Non-pigmented ciliary epithelial cell (primary cell): Measurements from ENCODE around the gene CETN1.

ENCODE experiments used
- DNase-seq: peaks from one replicate; pipeline ENCODE4 v3.0.0-alpha.2; 2010; ENCODE audit warnings: low read depth

CETN1 gene

GRCh38 chr18:576924-577323 is 3.3 kb upstream of the CETN1 start:
- no peak for DNase-seq

DNA sequence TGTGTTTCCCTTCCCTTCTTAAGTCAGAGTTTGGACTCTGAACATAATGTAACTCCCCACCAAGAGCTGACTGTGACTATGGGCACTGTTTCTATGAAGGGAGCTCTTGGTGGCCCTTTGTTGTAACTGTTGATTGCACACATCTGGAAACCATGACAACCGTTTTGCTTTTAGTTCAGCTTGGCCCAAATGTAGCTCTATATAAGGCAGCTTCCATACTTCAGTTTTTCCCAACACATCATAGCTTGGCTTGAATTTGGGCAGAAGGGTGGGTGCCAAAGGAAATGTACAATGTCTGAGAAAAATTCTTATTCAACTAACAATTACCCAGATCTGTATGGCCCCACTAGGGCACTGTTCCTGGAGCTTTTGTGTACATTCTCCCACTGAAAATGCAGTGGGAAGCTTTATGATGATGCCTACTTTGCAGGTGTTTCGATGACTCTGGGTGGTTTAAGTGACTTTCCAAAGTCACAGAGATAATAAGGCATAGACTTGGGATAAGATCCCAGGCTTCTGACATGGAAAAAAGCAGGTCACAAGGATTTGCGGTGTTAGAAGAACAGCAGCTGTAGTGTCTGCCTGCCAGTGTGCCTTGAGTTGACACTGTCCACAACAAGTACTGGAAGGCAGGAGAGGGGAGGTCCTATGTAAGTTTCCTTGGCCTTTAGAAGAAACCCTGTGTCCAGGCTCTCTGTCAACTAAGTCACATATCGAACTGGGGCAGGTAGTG is 2.4 kb upstream of the CETN1 start:
- no peak for DNase-seq

GRCh38 chr18:579238-579637 is 942 bp upstream of the CETN1 start:
- DNase-seq = no peak

DNA sequence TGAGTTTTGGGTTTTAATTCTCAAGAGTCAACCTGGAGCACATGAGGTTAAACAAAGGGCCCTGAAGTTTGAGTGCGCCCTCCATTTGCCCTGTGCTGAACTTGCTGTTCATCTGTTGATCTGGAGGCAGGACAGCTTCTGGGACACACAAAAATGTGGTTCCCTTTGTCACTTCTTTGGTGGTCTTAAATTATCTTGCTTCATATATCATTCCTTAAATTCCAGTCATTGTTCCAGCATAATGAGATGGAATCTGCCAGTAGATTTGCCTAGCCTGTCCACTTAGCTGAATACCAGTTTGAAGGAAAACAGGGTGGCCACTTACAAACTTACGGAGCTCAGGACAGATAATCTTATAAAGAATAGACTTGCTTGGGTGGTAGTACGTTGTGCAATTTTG is 916 bp downstream of the CETN1 start:
- no peak for DNase-seq

GRCh38 chr18:582465-582864 is 2.3 kb downstream of the CETN1 start:
- no peak for DNase-seq

DNA sequence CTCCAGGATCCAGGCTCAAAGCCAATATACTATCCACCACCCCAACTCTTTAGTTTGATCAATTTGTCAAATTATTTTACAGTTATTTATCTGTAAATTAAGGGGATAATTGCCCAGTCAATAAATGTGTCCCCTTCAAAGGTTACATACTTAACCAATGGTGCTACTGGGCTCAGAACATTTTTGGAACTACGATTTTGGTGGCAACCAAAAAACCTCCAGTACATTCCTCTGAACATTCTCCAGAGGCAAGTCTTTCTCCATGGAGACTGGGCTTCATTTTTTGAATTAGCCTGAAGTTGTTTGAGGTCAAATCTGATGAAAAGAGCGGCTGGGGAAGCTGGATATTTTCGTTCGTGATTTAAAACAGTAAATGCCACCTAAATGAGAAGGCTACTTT is 14.9 kb downstream of the CETN1 start:
- DNase-seq = no peak

DNA sequence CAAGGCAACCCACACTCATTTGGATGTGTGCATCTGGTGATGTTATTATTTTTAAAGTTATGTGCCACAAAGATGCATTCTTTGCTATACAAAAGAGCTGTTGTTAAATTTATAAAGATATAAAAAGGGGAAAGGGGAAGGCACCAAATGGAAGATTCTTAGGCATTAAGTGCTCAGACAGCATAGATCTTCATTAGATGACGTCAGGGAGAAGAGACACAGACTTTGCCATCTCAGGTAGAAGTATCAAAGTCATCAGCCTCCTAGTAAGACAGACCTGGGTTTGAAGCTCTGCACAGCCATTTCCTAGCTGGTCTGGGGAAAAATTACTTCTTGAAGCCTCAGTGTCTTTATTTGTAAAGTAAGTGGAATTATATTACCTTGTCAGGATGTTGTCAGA is 15.4 kb downstream of the CETN1 start:
- DNase-seq = no peak

GRCh38 chr18:596288-596881 is 16.2 kb downstream of the CETN1 start:
- no peak for DNase-seq

- no peak for DNase-seq
These were observed 18.0 kb downstream of the CETN1 start for GRCh38 chr18:598124-598589.

- DNase-seq = no peak
These were observed 19.9 kb downstream of the CETN1 start for GRCh38 chr18:600107-600506.

DNA sequence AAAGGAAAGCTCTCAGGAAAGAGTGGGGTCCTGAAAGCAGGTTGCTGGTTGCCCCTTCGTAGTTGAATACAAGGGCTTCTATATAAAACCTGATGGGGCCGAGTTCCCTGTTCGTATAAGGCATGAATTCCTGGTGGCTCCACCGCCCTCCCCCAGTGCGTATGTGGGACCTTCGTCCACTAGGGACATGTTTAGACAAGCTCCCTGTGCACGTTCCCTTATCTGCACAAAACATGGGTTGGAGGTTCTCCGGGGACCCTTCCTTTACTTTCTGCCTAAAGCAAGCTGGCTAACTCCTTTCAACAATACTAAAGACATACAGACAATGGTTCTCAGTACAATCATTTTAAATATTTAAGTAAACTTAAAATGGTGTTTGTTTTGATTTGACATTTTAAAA is 24.6 kb downstream of the CETN1 start:
- DNase-seq = no peak

GRCh38 chr18:607930-608329 is 27.8 kb downstream of the CETN1 start:
- no peak for DNase-seq

DNA sequence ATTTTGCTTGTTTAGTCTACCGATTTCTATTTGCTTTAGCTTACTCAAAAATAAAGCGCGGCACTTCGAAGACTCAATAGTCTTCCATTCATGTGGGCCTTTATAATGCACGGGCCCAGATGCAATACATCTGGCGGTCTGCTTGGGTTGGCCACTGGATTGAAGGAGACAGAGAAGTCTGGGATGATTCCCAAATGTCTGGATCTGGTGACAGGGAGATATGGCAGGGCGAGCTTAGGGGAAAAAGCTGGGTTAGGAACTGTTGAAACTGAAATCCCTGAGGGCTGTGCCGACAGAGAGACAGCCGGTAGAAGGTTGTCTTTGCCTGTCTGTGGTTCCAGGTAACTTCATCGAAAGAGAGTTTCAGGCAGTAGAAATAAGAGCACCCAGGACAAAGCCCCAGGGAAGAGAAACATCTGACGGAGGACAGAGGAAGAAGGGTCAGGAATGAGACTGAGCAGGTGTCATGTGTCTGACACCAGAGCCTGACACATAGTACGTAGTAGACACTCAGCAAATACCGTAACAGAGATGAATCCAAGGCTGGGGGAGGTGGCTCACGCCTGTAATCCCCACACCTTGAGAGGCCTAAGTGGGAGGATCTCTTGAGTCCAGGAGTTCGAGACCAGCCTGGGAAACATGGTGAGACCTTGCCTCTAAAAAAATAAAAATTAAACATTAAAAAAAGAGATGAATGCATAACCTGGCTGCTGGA is 30.2 kb downstream of the CETN1 start:
- no peak for DNase-seq

DNA sequence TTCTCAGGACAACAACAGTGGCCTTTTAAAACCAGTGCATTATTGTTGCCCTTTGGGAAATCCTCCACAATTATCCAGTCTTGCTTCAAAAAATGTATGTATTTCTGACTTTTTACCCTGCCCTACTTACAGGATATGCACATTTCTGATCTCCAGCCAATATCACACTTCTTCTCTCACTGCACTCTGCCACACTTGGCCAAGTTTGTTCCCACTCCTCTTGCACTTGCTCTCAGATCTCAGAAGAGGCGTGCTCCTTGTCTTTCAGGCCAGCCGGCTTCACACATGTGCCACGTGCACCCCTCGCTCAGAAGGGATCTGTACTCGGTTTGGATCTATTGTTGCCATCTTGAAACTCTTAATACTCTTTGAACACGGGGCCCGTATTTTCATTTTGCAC is 32.0 kb downstream of the CETN1 start:
- no peak for DNase-seq

- DNase-seq = no peak
These were observed 34.0 kb downstream of the CETN1 start for GRCh38 chr18:614193-614592.

DNA sequence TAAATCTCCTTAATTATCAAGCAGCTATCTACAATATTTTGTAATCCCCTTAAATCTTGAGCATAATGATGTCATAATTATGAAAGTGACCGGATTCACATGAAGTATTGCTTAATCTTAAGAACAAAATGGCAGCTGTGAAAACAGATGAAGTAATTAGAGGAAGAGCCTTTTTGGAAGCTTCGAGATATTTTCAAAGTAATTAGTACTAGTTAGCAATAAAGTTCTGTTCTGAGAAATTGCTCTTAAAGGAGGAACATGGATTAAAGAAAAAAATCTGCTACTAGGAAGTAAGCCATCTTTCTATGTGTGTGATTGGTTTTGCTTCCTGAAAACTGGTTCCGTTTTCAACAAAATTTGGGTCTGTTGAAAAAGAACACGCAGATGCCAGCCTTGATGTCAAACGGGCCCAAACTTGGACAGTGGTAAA is 34.9 kb downstream of the CETN1 start:
- DNase-seq = no peak

GRCh38 chr18:615773-616172 is 35.6 kb downstream of the CETN1 start:
- no peak for DNase-seq

- peak; percentile 26 for DNase-seq
These were observed 36.3 kb downstream of the CETN1 start for GRCh38 chr18:616380-616995.

DNA sequence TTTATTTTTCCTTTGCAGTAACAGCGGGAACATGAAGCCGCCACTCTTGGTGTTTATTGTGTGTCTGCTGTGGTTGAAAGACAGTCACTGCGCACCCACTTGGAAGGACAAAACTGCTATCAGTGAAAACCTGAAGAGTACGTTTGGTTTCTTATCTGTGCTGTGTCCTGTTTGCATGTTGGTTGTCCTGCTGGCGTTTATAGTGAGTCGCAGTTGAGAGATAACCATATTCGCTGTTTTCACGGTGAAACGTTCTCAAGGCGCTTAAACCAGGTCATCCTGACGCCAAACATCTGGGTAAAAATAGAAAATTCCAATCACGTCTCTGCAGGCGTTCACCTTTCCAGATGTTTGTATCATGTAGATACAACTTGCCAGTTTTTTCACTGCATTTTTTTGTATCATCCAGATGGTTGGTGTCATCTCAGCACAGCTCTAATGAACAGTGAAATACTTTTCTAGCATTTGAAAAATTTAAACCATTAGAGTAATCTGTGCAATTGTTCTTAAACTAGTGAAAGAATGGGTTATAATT is 37.9 kb downstream of the CETN1 start:
- DNase-seq = no peak

GRCh38 chr18:618618-619017 is 38.4 kb downstream of the CETN1 start:
- DNase-seq = no peak

DNA sequence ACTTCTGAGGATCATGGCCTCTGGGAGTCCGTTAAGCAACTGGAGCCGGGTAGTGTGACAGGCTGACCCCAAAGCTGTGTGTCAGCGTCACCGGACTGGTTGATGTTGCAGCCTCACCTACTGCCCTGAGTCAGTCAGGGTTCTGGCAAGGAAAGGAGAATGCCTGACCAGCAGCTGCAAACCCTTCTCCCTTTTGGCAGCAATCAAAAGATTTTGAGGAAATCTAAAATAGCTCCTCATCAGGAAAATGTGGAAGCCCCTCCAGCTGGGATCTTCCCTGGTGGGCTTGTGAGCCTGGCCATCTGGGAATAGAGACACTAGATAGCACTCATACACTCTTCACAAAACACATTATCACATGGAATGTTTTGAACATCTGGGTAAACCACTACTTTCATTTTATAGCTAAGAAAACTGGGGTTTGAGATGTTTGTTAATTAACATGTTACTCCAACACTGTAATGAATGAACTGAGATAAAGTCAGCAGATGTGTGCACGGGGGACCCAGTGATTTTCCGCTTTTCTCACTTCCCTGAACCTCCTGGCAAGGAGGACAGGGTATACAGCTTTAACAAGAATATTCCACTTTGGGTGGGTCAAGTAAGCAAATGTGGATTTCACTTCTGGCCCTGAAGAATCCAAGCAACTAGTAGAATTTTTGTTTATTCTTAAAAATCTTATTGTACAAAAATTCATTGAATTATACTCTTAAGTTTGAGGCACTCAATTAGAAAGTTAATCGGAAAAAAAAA is 41.3 kb downstream of the CETN1 start:
- no peak for DNase-seq

DNA sequence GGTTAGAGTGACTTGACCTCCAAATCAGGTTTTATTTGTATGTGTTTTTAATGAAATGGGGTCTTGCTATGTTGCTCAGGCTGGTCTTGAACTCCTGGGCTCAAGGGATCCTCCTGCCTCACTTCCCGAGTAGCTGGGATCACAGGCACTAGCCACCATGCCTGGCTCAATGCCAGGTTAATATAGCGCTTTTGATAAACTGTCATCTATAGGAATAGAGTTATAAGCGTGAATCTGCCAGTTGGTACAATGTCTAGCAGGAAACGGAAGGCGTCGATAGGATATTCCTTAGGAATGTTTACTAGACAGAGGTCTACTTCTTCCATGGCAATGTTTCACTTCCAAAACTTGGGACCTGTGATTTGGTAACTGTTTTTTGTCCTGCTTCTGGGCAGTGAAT is 42.1 kb downstream of the CETN1 start:
- no peak for DNase-seq
